SK-N-SH (cell line): ENCODE data around the gene CCDC154.

Experiments used
- CTCF ChIP-seq: fragments of 200-600 bp; sonication (generic); IDR thresholded peaks from 2 replicates; pipeline ENCODE4 v1.6.1; 2017; ENCODE audit warnings: antibody characterized with exemption, mild to moderate bottlenecking, moderate library complexity
- FOXM1 ChIP-seq: IDR thresholded peaks from 2 replicates; pipeline ENCODE4 v1.4.0; 2012; ENCODE audit warnings: low read depth, mild to moderate bottlenecking

GRCh38 chr16:1453316-1453715 is 9.0 kb upstream of the CCDC154 start:
- no peak for TF ChIP-seq CTCF
- TF ChIP-seq FOXM1, result no peak
